ENCODE measurements around the gene EIF4H.
"Not testable (repeated sequence)": the region's sequence is repeated elsewhere in the genome, so short reads cannot be mapped to it uniquely, and the experiment has no call there.

EIF4H gene

GRCh38 chr7:74194686-74195085, 20.5 kb downstream of the EIF4H start:
- no peak for TF ChIP-seq CTCF (IDR thresholded peaks at IDR 0.05; ENCODE audit: borderline replicate concordance, control extremely low read depth, extremely low read depth, insufficient read depth, missing control alignments)
- DNase-seq (ENCODE audit: low spot score) = no peak
- in situ Hi-C loops (cut with MboI; ENCODE audit: low sequenced_read_pairs, unreplicated experiment) = no loop called here

- DNase-seq (ENCODE audit: low spot score); in situ Hi-C loops (cut with MboI; ENCODE audit: low sequenced_read_pairs, unreplicated experiment): not testable (repeated sequence)
Measured at GRCh38 chr7:74195139-74195860, 21.1 kb downstream of the EIF4H start.

- DNase-seq (ENCODE audit: low spot score); in situ Hi-C loops (cut with MboI; ENCODE audit: low sequenced_read_pairs, unreplicated experiment): not testable (repeated sequence)
Measured at GRCh38 chr7:74195968-74196654, 22.0 kb downstream of the EIF4H start.

- no peak for TF ChIP-seq CTCF (IDR thresholded peaks at IDR 0.05; ENCODE audit: borderline replicate concordance, control extremely low read depth, extremely low read depth, insufficient read depth, missing control alignments)
- DNase-seq (ENCODE audit: low spot score) = no peak
- in situ Hi-C loops (cut with MboI; ENCODE audit: low sequenced_read_pairs, unreplicated experiment) = no loop called here
Measured at GRCh38 chr7:74197449-74198124, 23.4 kb downstream of the EIF4H start.

- TF ChIP-seq CTCF (IDR thresholded peaks at IDR 0.05; ENCODE audit: borderline replicate concordance, control extremely low read depth, extremely low read depth, insufficient read depth, missing control alignments) = no peak
- no peak for DNase-seq (ENCODE audit: low spot score)
- in situ Hi-C loops (cut with MboI; ENCODE audit: low sequenced_read_pairs, unreplicated experiment) = loop anchor here (10.0 kb wide), 1 partner anchor 205 kb away; no protein-coding TSS in a partner anchor
Measured at GRCh38 chr7:74199551-74200355, 25.6 kb downstream of the EIF4H start.

- peak; percentile 24 for TF ChIP-seq CTCF (IDR thresholded peaks at IDR 0.05; ENCODE audit: borderline replicate concordance, control extremely low read depth, extremely low read depth, insufficient read depth, missing control alignments)
- in situ Hi-C loops (cut with MboI; ENCODE audit: low sequenced_read_pairs, unreplicated experiment) = loop anchor here (10.0 kb wide), 1 partner anchor 202 kb away; no protein-coding TSS in a partner anchor
- no peak for DNase-seq (ENCODE audit: low spot score)
Measured at GRCh38 chr7:74202841-74203556, 28.8 kb downstream of the EIF4H start.
